HEK293 (cell line): ENCODE results near the gene SMCHD1.

Source experiments
- KLF16 ChIP-seq: fragments of 450-650 bp; formaldehyde crosslinking; IDR thresholded peaks from 2 replicates; pipeline ENCODE4 v1.5.1; 2017; ENCODE audit warnings: missing biosample characterization, missing genetic modification characterization
- ZBTB21 ChIP-seq: fragments of 450-650 bp; formaldehyde crosslinking; IDR thresholded peaks from 2 replicates; pipeline ENCODE4 v1.5.1; 2017; ENCODE audit warnings: missing biosample characterization, missing genetic modification characterization
- ZBTB7A ChIP-seq: fragments of 450-650 bp; formaldehyde crosslinking; IDR thresholded peaks from 2 replicates; pipeline ENCODE4 v1.5.1; 2016; ENCODE audit warnings: low read depth, missing biosample characterization, missing genetic modification characterization
- ZFP41 ChIP-seq: fragments of 450-650 bp; formaldehyde crosslinking; IDR thresholded peaks from 2 replicates; pipeline ENCODE4 v1.5.1; 2016; ENCODE audit warnings: missing biosample characterization, missing genetic modification characterization, borderline replicate concordance
- ZFP69B ChIP-seq: fragments of 450-650 bp; formaldehyde crosslinking; IDR thresholded peaks from 2 replicates; pipeline ENCODE4 v1.5.1; 2016; ENCODE audit warnings: missing biosample characterization, missing genetic modification characterization
- ZNF10 ChIP-seq: fragments of 450-650 bp; formaldehyde crosslinking; IDR thresholded peaks from 2 replicates; pipeline ENCODE4 v1.5.1; 2017; ENCODE audit warnings: missing biosample characterization, missing genetic modification characterization
- ZNF112 ChIP-seq: fragments of 450-650 bp; formaldehyde crosslinking; IDR thresholded peaks from 2 replicates; pipeline ENCODE4 v1.5.0; 2017; ENCODE audit warnings: missing biosample characterization, missing genetic modification characterization
- ZNF138 ChIP-seq: fragments of 450-650 bp; formaldehyde crosslinking; IDR thresholded peaks from 2 replicates; pipeline ENCODE4 v1.5.1; 2016; ENCODE audit warnings: missing biosample characterization, missing genetic modification characterization, borderline replicate concordance
- ZNF19 ChIP-seq: fragments of 450-650 bp; formaldehyde crosslinking; IDR thresholded peaks from 2 replicates; pipeline ENCODE4; 2016; ENCODE audit warnings: missing biosample characterization, missing genetic modification characterization, low read depth
- ZNF202 ChIP-seq: fragments of 450-650 bp; formaldehyde crosslinking; IDR thresholded peaks from 2 replicates; pipeline ENCODE4 v1.5.1; 2016; ENCODE audit warnings: missing biosample characterization, missing genetic modification characterization, borderline replicate concordance
- ZNF211 ChIP-seq: fragments of 450-650 bp; formaldehyde crosslinking; IDR thresholded peaks from 2 replicates; pipeline ENCODE4 v1.5.1; 2016; ENCODE audit warnings: low read depth, missing biosample characterization, missing genetic modification characterization
- ZNF23 ChIP-seq: fragments of 450-650 bp; formaldehyde crosslinking; IDR thresholded peaks from 2 replicates; pipeline ENCODE4 v1.5.1; 2016; ENCODE audit warnings: missing biosample characterization, missing genetic modification characterization, borderline replicate concordance
- ZNF311 ChIP-seq: fragments of 450-650 bp; formaldehyde crosslinking; IDR thresholded peaks from 2 replicates; pipeline ENCODE4 v1.5.1; 2017; ENCODE audit warnings: missing biosample characterization, missing genetic modification characterization, borderline replicate concordance
- ZNF366 ChIP-seq: fragments of 450-650 bp; formaldehyde crosslinking; conservative IDR thresholded peaks from 2 replicates; pipeline ENCODE4 v1.5.1; 2016; ENCODE audit warnings: missing biosample characterization, missing genetic modification characterization
- ZNF473 ChIP-seq: fragments of 450-650 bp; formaldehyde crosslinking; IDR thresholded peaks from 2 replicates; pipeline ENCODE4 v1.5.1; 2017; ENCODE audit warnings: missing biosample characterization, missing genetic modification characterization
- ZNF701 ChIP-seq: fragments of 450-650 bp; formaldehyde crosslinking; IDR thresholded peaks from 2 replicates; pipeline ENCODE4 v1.5.1; 2016; ENCODE audit warnings: missing biosample characterization, missing genetic modification characterization
- ZSCAN16 ChIP-seq: fragments of 450-650 bp; formaldehyde crosslinking; IDR thresholded peaks from 2 replicates; pipeline ENCODE4 v1.5.1; 2016; ENCODE audit warnings: missing biosample characterization, missing genetic modification characterization
- ZSCAN30 ChIP-seq: fragments of 450-650 bp; IDR thresholded peaks from 2 replicates; pipeline ENCODE4 v1.5.1; 2018; ENCODE audit warnings: missing biosample characterization, mild to moderate bottlenecking, missing genetic modification characterization, moderate library complexity
- ZXDB ChIP-seq: fragments of 450-650 bp; formaldehyde crosslinking; IDR thresholded peaks from 2 replicates; pipeline ENCODE4 v1.5.1; 2016; ENCODE audit warnings: missing biosample characterization, missing genetic modification characterization
- TF ChIP-seq, protein P1 (sequence below): fragments of 450-650 bp; formaldehyde crosslinking; IDR thresholded peaks from 2 replicates; pipeline ENCODE4 v1.5.1; 2016; ENCODE audit warnings: missing biosample characterization, missing genetic modification characterization
- TF ChIP-seq, protein P2 (sequence below): fragments of 450-650 bp; formaldehyde crosslinking; IDR thresholded peaks from 2 replicates; pipeline ENCODE4 v1.5.1; 2016; ENCODE audit warnings: missing biosample characterization, missing genetic modification characterization
- TF ChIP-seq, protein P3 (sequence below): fragments of 450-650 bp; formaldehyde crosslinking; IDR thresholded peaks from 2 replicates; pipeline ENCODE4 v1.5.1; 2017; ENCODE audit warnings: missing biosample characterization, missing genetic modification characterization
- TF ChIP-seq, protein P4 (sequence below): fragments of 450-650 bp; formaldehyde crosslinking; IDR thresholded peaks from 2 replicates; pipeline ENCODE4 v1.5.1; 2016; ENCODE audit warnings: missing biosample characterization, missing genetic modification characterization
- TF ChIP-seq, protein P5 (sequence below): fragments of 450-650 bp; formaldehyde crosslinking; IDR thresholded peaks from 2 replicates; pipeline ENCODE4 v1.5.1; 2016; ENCODE audit warnings: missing biosample characterization, missing genetic modification characterization, borderline replicate concordance

The SMCHD1 gene

DNA sequence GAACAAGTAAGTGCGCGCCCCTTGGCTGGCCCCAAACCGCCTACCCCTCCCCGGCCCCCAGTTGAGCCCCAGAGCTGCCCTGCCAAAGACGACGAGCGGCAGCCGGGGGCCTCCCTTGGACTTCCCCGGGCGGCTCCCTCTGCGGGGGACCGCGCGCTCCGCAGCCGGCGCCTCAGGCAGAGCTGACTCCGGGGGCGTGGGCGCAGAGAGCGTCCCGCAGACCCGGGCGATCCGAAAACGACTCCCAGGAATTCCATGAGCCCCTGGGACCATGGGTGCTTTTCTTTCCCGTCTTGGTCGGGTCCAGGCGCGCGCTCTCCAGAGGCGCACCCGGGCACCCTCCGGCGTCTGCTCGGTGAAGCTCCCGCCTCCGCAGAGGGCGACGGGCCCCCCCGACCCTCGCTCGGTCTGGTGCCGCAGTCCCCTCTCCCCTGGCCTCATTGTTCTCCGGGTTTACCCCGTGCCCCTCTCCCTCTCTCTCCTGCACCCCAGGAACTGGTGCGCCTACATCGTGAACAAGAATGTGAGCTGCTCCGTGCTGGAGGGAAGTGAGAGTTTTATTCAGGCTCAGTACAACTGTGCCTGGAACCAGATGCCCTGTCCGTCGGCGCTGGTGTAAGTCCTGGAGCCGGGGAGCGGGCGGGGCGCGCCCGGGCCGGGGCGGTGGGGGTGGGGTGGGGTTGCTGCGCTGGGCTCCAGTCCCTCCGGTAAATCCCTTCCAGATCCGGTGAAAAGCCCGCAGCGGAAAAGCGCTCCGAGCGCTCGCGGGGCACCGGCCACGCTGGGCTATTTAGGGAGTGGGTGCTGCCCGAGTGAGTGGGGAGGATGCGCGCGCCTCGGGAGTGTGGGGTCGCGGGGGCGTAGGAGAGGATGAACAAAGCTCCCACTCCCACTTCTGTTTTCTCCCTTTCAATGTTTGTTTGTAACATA, 192.1 kb downstream of the SMCHD1 start (continued):
- TF ChIP-seq ZNF19 (tag by site-specific recombination) = no peak
- no peak for TF ChIP-seq ZBTB7A (tag by site-specific recombination)
- TF ChIP-seq ZNF138 (tag by site-specific recombination) = no peak
- TF ChIP-seq, protein P1, sequence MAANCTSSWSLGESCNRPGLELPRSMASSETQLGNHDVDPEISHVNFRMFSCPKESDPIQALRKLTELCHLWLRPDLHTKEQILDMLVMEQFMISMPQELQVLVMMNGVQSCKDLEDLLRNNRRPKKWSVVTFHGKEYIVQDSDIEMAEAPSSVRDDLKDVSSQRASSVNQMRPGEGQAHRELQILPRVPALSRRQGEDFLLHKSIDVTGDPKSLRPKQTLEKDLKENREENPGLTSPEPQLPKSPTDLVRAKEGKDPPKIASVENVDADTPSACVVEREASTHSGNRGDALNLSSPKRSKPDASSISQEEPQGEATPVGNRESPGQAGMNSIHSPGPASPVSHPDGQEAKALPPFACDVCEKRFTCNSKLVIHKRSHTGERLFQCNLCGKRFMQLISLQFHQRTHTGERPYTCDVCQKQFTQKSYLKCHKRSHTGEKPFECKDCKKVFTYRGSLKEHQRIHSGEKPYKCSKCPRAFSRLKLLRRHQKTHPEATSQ = no peak
- TF ChIP-seq, protein P2, sequence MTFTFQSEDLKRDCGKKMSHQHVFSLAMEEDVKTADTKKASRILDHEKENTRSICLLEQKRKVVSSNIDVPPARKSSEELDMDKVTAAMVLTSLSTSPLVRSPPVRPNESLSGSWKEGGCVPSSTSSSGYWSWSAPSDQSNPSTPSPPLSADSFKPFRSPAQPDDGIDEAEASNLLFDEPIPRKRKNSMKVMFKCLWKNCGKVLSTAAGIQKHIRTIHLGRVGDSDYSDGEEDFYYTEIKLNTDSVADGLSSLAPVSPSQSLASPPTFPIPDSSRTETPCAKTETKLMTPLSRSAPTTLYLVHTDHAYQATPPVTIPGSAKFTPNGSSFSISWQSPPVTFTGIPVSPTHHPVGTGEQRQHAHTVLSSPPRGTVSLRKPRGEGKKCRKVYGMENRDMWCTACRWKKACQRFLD (tag by site-specific recombination) = no peak
- TF ChIP-seq, protein P3, sequence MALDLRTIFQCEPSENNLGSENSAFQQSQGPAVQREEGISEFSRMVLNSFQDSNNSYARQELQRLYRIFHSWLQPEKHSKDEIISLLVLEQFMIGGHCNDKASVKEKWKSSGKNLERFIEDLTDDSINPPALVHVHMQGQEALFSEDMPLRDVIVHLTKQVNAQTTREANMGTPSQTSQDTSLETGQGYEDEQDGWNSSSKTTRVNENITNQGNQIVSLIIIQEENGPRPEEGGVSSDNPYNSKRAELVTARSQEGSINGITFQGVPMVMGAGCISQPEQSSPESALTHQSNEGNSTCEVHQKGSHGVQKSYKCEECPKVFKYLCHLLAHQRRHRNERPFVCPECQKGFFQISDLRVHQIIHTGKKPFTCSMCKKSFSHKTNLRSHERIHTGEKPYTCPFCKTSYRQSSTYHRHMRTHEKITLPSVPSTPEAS (tag by site-specific recombination) = no peak
- TF ChIP-seq ZFP69B (tag by site-specific recombination) = no peak
- TF ChIP-seq, protein P4, sequence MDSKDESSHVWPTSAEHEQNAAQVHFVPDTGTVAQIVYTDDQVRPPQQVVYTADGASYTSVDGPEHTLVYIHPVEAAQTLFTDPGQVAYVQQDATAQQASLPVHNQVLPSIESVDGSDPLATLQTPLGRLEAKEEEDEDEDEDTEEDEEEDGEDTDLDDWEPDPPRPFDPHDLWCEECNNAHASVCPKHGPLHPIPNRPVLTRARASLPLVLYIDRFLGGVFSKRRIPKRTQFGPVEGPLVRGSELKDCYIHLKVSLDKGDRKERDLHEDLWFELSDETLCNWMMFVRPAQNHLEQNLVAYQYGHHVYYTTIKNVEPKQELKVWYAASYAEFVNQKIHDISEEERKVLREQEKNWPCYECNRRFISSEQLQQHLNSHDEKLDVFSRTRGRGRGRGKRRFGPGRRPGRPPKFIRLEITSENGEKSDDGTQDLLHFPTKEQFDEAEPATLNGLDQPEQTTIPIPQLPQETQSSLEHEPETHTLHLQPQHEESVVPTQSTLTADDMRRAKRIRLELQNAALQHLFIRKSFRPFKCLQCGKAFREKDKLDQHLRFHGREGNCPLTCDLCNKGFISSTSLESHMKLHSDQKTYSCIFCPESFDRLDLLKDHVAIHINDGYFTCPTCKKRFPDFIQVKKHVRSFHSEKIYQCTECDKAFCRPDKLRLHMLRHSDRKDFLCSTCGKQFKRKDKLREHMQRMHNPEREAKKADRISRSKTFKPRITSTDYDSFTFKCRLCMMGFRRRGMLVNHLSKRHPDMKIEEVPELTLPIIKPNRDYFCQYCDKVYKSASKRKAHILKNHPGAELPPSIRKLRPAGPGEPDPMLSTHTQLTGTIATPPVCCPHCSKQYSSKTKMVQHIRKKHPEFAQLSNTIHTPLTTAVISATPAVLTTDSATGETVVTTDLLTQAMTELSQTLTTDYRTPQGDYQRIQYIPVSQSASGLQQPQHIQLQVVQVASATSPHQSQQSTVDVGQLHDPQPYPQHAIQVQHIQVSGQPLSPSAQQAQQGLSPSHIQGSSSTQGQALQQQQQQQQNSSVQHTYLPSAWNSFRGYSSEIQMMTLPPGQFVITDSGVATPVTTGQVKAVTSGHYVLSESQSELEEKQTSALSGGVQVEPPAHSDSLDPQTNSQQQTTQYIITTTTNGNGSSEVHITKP (tag by site-specific recombination) = peak; percentile 74
- TF ChIP-seq ZNF366 (tag by site-specific recombination) = no peak
- no peak for TF ChIP-seq KLF16 (tag by site-specific recombination)
- no peak for TF ChIP-seq ZNF701 (tag by site-specific recombination)
- TF ChIP-seq ZNF10 (tag by site-specific recombination) = no peak
- no peak for TF ChIP-seq ZSCAN16 (tag by site-specific recombination)
- no peak for TF ChIP-seq ZNF202 (tag by site-specific recombination)
- TF ChIP-seq ZNF23 (tag by site-specific recombination) = no peak
- TF ChIP-seq ZNF112 = no peak
- TF ChIP-seq ZNF211 (tag by site-specific recombination) = no peak
- TF ChIP-seq, protein P5, sequence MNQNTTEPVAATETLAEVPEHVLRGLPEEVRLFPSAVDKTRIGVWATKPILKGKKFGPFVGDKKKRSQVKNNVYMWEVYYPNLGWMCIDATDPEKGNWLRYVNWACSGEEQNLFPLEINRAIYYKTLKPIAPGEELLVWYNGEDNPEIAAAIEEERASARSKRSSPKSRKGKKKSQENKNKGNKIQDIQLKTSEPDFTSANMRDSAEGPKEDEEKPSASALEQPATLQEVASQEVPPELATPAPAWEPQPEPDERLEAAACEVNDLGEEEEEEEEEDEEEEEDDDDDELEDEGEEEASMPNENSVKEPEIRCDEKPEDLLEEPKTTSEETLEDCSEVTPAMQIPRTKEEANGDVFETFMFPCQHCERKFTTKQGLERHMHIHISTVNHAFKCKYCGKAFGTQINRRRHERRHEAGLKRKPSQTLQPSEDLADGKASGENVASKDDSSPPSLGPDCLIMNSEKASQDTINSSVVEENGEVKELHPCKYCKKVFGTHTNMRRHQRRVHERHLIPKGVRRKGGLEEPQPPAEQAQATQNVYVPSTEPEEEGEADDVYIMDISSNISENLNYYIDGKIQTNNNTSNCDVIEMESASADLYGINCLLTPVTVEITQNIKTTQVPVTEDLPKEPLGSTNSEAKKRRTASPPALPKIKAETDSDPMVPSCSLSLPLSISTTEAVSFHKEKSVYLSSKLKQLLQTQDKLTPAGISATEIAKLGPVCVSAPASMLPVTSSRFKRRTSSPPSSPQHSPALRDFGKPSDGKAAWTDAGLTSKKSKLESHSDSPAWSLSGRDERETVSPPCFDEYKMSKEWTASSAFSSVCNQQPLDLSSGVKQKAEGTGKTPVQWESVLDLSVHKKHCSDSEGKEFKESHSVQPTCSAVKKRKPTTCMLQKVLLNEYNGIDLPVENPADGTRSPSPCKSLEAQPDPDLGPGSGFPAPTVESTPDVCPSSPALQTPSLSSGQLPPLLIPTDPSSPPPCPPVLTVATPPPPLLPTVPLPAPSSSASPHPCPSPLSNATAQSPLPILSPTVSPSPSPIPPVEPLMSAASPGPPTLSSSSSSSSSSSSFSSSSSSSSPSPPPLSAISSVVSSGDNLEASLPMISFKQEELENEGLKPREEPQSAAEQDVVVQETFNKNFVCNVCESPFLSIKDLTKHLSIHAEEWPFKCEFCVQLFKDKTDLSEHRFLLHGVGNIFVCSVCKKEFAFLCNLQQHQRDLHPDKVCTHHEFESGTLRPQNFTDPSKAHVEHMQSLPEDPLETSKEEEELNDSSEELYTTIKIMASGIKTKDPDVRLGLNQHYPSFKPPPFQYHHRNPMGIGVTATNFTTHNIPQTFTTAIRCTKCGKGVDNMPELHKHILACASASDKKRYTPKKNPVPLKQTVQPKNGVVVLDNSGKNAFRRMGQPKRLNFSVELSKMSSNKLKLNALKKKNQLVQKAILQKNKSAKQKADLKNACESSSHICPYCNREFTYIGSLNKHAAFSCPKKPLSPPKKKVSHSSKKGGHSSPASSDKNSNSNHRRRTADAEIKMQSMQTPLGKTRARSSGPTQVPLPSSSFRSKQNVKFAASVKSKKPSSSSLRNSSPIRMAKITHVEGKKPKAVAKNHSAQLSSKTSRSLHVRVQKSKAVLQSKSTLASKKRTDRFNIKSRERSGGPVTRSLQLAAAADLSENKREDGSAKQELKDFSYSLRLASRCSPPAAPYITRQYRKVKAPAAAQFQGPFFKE (tag by site-specific recombination) = no peak
- peak; percentile 13; the same call in 1 of the 2 replicates for TF ChIP-seq ZXDB (tag by site-specific recombination)
- TF ChIP-seq ZFP41 = no peak
- TF ChIP-seq ZBTB21 (tag by site-specific recombination) = no peak
- TF ChIP-seq ZSCAN30 (tag by site-specific recombination) = no peak
- no peak for TF ChIP-seq ZNF473 (tag by site-specific recombination)
- no peak for TF ChIP-seq ZNF311 (tag by site-specific recombination)
